ENCODE results near the gene COG5. TPM values are rescaled to one million over a fixed set of nuclear protein-coding genes. Genes with fewer than 3 reads are reported as not detected.

COG5 gene
- total and polyA plus RNA-seq, 2 of the 8 experiments (the other 6 are each of a cell fraction or from before 2014, with no cell fraction given), result 10.5 to 28.1 TPM

DNA sequence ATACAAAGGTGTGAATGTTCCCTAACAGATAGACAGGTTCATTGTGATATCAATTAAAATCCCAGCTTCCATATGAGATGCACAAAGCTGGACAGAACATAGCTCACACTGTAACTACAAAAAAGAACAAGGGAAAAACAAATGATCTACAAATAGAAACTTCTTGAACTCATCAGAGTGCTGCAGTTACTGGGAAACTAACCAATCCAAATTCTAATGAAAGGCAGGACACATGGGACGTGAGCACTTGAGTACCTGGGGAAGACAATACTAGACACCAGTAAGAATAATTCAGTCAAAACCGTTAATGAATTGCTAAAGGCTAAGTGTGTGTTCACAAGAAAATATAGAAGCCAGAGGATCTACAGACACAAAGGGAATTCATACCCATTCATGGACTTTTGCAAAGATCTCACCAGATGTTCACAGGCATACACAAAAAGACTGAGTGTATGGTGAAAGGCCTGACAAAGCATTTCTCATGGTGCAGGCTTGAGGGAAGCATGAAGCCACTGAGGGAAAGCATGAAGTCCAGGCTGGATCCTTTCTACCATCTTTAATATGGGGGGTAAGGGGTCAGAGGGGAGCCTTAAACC is 101.7 kb downstream of the COG5 start:
- H3K79me2 ChIP-seq (ENCODE audit: control insufficient read depth in 1 of 2, insufficient read depth in 2 of 2, low read length in 2 of 2), result no peaks in the 10 kb centered on the region
- no peaks in the 10 kb centered on the region for H3K79me1 ChIP-seq (ENCODE audit: low read depth, low read length)
- no peak for FAIRE-seq
- WGBS, 2 experiments (ENCODE audit: extremely low coverage in 1 of 2, insufficient coverage in 1 of 2, insufficient read length in 1 of 2, insufficient replicate concordance in 2 of 2, low coverage in 1 of 2, low lambda C conversion rate in 2 of 2, missing lambda C conversion rate in 1 of 2), result 80% methylated on average over 2 of the region's 2 CpGs; no CpG with 5 or more reads in 1 of the 2 experiments
- H4K8ac ChIP-seq (ENCODE audit: extremely low read depth, insufficient read depth, low read length), result no peak overlapping the region
- H3K4ac ChIP-seq (replicated peaks; ENCODE audit: insufficient read length, low read depth, low read length), result no peak overlapping the region
- no peak for TF ChIP-seq KDM5A (IDR thresholded peaks at IDR 0.05; ENCODE audit: low read length)
- no peak for TF ChIP-seq CBX5 (IDR thresholded peaks at IDR 0.05; ENCODE audit: low read depth, low read length)
- no peak overlapping the region for H2BK5ac ChIP-seq (ENCODE audit: low read depth, low read length)
- no peak overlapping the region for H2BK120ac ChIP-seq (replicated peaks; ENCODE audit: low read depth, low read length)
- H3K14ac ChIP-seq (ENCODE audit: insufficient read length), result no peak overlapping the region
- DNase-seq (ENCODE audit: low read depth in 1 of 2, low spot score in 2 of 2), result no peak
- ChIA-PET CTCF (ENCODE audit: partially characterized antibody) (interaction anchor here (1.0 to 2.7 kb wide), 4 partner anchors 33 to 266 kb away, joined by 3 to 19 read pairs (median 8); no protein-coding TSS in a partner anchor), POLR2A (ENCODE audit: partially characterized antibody) (no interaction called here)
- H2AFZ ChIP-seq (ENCODE audit: low read length), result no peak overlapping the region
- no peak overlapping the region for H3K23ac ChIP-seq (ENCODE audit: insufficient read length)
- no peaks in the 10 kb centered on the region for H3K23me2 ChIP-seq (ENCODE audit: low read depth, low read length)
- peaks cover 0 to 6% (median 1%) of the 10 kb centered on the region in 4 experiments; a peak in 3 of 7 replicates for H3K4me1 ChIP-seq (replicated peaks in 1 of 4; ENCODE audit: control insufficient read depth in 3 of 4, insufficient read depth in 4 of 4, low read length in 3 of 4)
- no peak overlapping the region for H2AK5ac ChIP-seq (ENCODE audit: low read depth, low read length)
- no peaks in the 10 kb centered on the region for H3K36me3 ChIP-seq (ENCODE audit: control insufficient read depth in 2 of 4, insufficient read depth in 4 of 4, low read length in 3 of 4)
- H3K9me3 ChIP-seq (ENCODE audit: insufficient read depth in 2 of 2, low read depth in 1 of 2, low read length in 1 of 2), result no peaks in the 10 kb centered on the region
- H3K18ac ChIP-seq (ENCODE audit: extremely low read depth, low read length), result no peak overlapping the region
- H3K4me2 ChIP-seq (ENCODE audit: insufficient read depth in 1 of 2, low read depth in 2 of 2, low read length in 2 of 2), result no peak overlapping the region
- no peak overlapping the region for H4K5ac ChIP-seq (ENCODE audit: insufficient read length, low read depth, low read length)
- no peak overlapping the region for H3K9ac ChIP-seq (replicated peaks in 1 of 4; ENCODE audit: extremely low read depth in 1 of 4, low read depth in 3 of 4, low read length in 3 of 4)
- H3K56ac ChIP-seq (replicated peaks; ENCODE audit: insufficient read length, low read depth, low read length), result no peak overlapping the region
- H2BK15ac ChIP-seq (ENCODE audit: low read length), result no peak overlapping the region
- no peak overlapping the region for H2BK20ac ChIP-seq (ENCODE audit: low read length)
- H3K27me3 ChIP-seq (replicated peaks in 1 of 4; ENCODE audit: control insufficient read depth in 3 of 4, extremely low read depth in 1 of 4, insufficient read depth in 3 of 4, low read length in 3 of 4), result no peaks in the 10 kb centered on the region
- no peak overlapping the region for H3K4me3 ChIP-seq (ENCODE audit: extremely low read depth in 1 of 4, insufficient read depth in 2 of 4, low read depth in 3 of 4, low read length in 4 of 4)
- H2BK12ac ChIP-seq (ENCODE audit: low read depth, low read length), result no peak overlapping the region
- H4K91ac ChIP-seq (replicated peaks; ENCODE audit: insufficient read length, low read length), result no peak overlapping the region
- no peak overlapping the region for H3K27ac ChIP-seq (ENCODE audit: low read depth, low read length)
- peaks cover 0 to 1% of the 10 kb centered on the region in 2 experiments for H4K20me1 ChIP-seq (replicated peaks in 1 of 2; ENCODE audit: control insufficient read depth in 1 of 2, insufficient read depth in 2 of 2, low read length in 2 of 2)
